Colonic mucosa (tissue), 4 donors: ENCODE data around the gene STXBP4. TPM values are rescaled to one million over a fixed set of nuclear protein-coding genes. Genes with fewer than 3 reads are reported as not detected.

Experiments used
- DNase-seq: peaks from one replicate; pipeline ENCODE4 v3.0.0-alpha.2; 2020
- H3K27ac ChIP-seq: fragments of 200-600 bp; one replicate; pipeline ENCODE4 v1.8.0; 2021
- H3K27me3 ChIP-seq: fragments of 200-600 bp; one replicate; pipeline ENCODE4 v1.8.0; 2021
- H3K36me3 ChIP-seq: fragments of 200-600 bp; one replicate; pipeline ENCODE4 v1.8.0; 2021
- H3K4me1 ChIP-seq: fragments of 200-600 bp; one replicate; pipeline ENCODE4 v1.8.0; 2021; ENCODE audit warnings: mild to moderate bottlenecking
- H3K4me3 ChIP-seq: fragments of 200-600 bp; one replicate; pipeline ENCODE4 v1.8.0; 2021
- H3K9ac ChIP-seq, 2 donors: one replicate each; pipeline ENCODE4 v1.7.0; 2013; ENCODE audit warnings: control low read depth in 2 of 2, low read depth in 2 of 2, low read length in 2 of 2
- H3K9me3 ChIP-seq: fragments of 200-600 bp; one replicate; pipeline ENCODE4 v1.8.0; 2021
- CTCF ChIP-seq: fragments of 200-600 bp; IDR thresholded peaks from one replicate; pipeline ENCODE4 v1.8.0; 2022; ENCODE audit warnings: antibody characterized with exemption, mild to moderate bottlenecking
- intact Hi-C: fragments of 100-400 bp; cut with DNase I; formaldehyde crosslinking; loops from one replicate; pipeline ENCODE4 v1.14.1; 2022
- total RNA-seq, 2 donors: library from RNA; stranded (reverse); fragmentation: NEBNext Ultra II Directional in 1 of 2; extraction: Animal tissue kit (Norgen Biotek cat#: 25700) in 1 of 2; gene quantifications; one replicate each; pipeline ENCODE4 v1.2.1, GENCODE V29; 2021
- donor health status: healthy.
- donor health status: DM: no; HTN: no; CAD: no.
- donor health status: DM: no; HTN: no; CAD: no.

STXBP4 gene
- total RNA-seq, 2 donors from 2014 or later: 6.2 to 6.6 TPM

GRCh38 chr17:54971147-54971546 is 2.6 kb downstream of the STXBP4 start:
- no peak for TF ChIP-seq CTCF
- H3K36me3 ChIP-seq: no peaks in the 10 kb centered on the region
- intact Hi-C loops: no loop called here
- H3K9ac ChIP-seq: no peak overlapping the region
- H3K4me3 ChIP-seq: no peak overlapping the region
- H3K4me1 ChIP-seq: peaks cover 5% of the 10 kb centered on the region
- no peaks in the 10 kb centered on the region for H3K27me3 ChIP-seq
- no peak for DNase-seq
- no peaks in the 10 kb centered on the region for H3K9me3 ChIP-seq
- H3K27ac ChIP-seq: no peak overlapping the region

GRCh38 chr17:54971901-54972300 is 3.3 kb downstream of the STXBP4 start:
- intact Hi-C loops: no loop called here
- TF ChIP-seq CTCF: no peak
- Histone ChIP-seq H3K9me3 (no peaks in the 10 kb centered on the region), H3K36me3 (no peaks in the 10 kb centered on the region), H3K4me1 (peaks cover 5% of the 10 kb centered on the region), H3K9ac (no peak overlapping the region), H3K27ac (no peak overlapping the region), H3K27me3 (no peaks in the 10 kb centered on the region), H3K4me3 (no peak overlapping the region)
- DNase-seq: no peak

GRCh38 chr17:54972406-54973138 is 4.0 kb downstream of the STXBP4 start:
- intact Hi-C loops: no loop called here
- Histone ChIP-seq H3K4me1 (peaks cover 5% of the 10 kb centered on the region), H3K27ac (no peak overlapping the region), H3K9me3 (no peaks in the 10 kb centered on the region), H3K4me3 (no peak overlapping the region), H3K27me3 (no peaks in the 10 kb centered on the region), H3K9ac (no peak overlapping the region), H3K36me3 (no peaks in the 10 kb centered on the region)
- TF ChIP-seq CTCF: no peak
- no peak for DNase-seq

- H3K27me3 ChIP-seq: no peaks in the 10 kb centered on the region
- no peaks in the 10 kb centered on the region for H3K4me1 ChIP-seq
- no peak for DNase-seq
- H3K9me3 ChIP-seq: no peaks in the 10 kb centered on the region
- H3K36me3 ChIP-seq: no peaks in the 10 kb centered on the region
- no peak overlapping the region for H3K27ac ChIP-seq
- no peak overlapping the region for H3K4me3 ChIP-seq
- intact Hi-C loops: no loop called here
- TF ChIP-seq CTCF: no peak
- H3K9ac ChIP-seq: no peak overlapping the region
Measured at GRCh38 chr17:54974759-54975158, 6.2 kb downstream of the STXBP4 start.

- H3K27ac ChIP-seq: no peak overlapping the region
- no peak overlapping the region for H3K4me3 ChIP-seq
- H3K9me3 ChIP-seq: no peaks in the 10 kb centered on the region
- TF ChIP-seq CTCF: no peak
- no peaks in the 10 kb centered on the region for H3K4me1 ChIP-seq
- no peaks in the 10 kb centered on the region for H3K36me3 ChIP-seq
- intact Hi-C loops: no loop called here
- no peak for DNase-seq
- no peak overlapping the region for H3K9ac ChIP-seq
- H3K27me3 ChIP-seq: no peaks in the 10 kb centered on the region
Measured at GRCh38 chr17:54976316-54976715, 7.8 kb downstream of the STXBP4 start.
